ENCODE data around the gene ZNF136. TPM values are rescaled to one million over a fixed set of nuclear protein-coding genes. Genes with fewer than 3 reads are reported as not detected.
A peak's percentile ranks its signal among the peaks of the same experiment; 100 is the strongest.

Gene ZNF136
- total and polyA plus RNA-seq, 2 of the 8 experiments (the other 6 are each of a cell fraction or from before 2014, with no cell fraction given), result 1.6 to 6.9 TPM

DNA sequence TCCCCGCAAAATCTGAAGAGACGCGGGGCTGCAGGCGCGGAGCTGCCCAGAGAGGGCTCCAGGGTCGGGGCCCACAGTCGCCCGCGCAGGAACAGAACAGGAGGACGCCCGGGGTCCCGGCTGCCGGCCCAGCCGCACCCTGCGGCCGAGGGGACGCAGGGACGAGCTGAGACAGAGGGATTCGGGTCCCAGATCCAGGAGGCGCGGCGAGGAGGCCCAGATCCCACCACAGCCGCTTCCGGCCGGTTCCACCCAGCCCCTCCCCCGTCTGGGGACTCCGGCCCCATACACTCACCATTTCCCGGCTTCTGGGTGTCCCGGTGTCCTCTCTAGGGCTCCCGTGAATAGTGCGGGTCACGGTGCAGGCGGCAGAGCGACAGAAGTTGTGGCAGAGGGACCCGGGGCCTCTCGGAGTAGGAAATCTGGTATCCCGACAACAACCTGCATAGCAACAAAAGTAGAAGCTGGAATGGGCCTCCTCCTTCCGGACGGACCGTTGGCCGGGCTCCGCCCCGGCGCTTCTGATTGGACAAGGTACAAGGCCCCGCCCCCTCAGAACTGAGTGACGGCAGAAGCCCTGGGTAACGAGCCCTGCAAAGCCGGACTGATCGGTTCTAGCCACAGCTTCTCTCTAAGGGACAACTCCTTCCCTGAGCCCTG is 22.9 kb upstream of the ZNF136 start, which contains the start of gene ZNF20 (continued):
- TF ChIP-seq, protein P1, sequence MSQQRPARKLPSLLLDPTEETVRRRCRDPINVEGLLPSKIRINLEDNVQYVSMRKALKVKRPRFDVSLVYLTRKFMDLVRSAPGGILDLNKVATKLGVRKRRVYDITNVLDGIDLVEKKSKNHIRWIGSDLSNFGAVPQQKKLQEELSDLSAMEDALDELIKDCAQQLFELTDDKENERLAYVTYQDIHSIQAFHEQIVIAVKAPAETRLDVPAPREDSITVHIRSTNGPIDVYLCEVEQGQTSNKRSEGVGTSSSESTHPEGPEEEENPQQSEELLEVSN (IDR thresholded peaks at IDR 0.05), result peak; percentile 39
- no peak for TF ChIP-seq NRF1 (IDR thresholded peaks at IDR 0.05; ENCODE audit: low read depth, low read length)
- TF ChIP-seq JUN (IDR thresholded peaks at IDR 0.05; ENCODE audit: low read depth, low read length), result no peak
- no peak for TF ChIP-seq SIRT6 (IDR thresholded peaks at IDR 0.05; ENCODE audit: low read length)
- no peak for TF ChIP-seq TAF7 (optimal IDR thresholded peaks at IDR 0.05; ENCODE audit: borderline replicate concordance, low read depth, low read length)
- TF ChIP-seq SIX5 (IDR thresholded peaks at IDR 0.05; ENCODE audit: low read depth, low read length), result no peak
- no peak for TF ChIP-seq POU5F1 (IDR thresholded peaks at IDR 0.05; ENCODE audit: low read depth, low read length)
- TF ChIP-seq CTCF (IDR thresholded peaks at IDR 0.05; ENCODE audit: control extremely low read depth in 1 of 3, insufficient read depth in 1 of 3, low read depth in 1 of 3, low read length in 3 of 3), result no peak
- TF ChIP-seq JUND (IDR thresholded peaks at IDR 0.05; ENCODE audit: low read length), result no peak
- no peak for TF ChIP-seq ATF2 (IDR thresholded peaks at IDR 0.05; ENCODE audit: low read length)
- TF ChIP-seq, protein P2, sequence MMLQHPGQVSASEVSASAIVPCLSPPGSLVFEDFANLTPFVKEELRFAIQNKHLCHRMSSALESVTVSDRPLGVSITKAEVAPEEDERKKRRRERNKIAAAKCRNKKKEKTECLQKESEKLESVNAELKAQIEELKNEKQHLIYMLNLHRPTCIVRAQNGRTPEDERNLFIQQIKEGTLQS (IDR thresholded peaks at IDR 0.05; ENCODE audit: insufficient read depth, low read depth, low read length), result no peak
- no peak for TF ChIP-seq CBX5 (IDR thresholded peaks at IDR 0.05; ENCODE audit: low read depth, low read length)
- no peak for TF ChIP-seq SRF (IDR thresholded peaks at IDR 0.05; ENCODE audit: low read depth, low read length)
- TF ChIP-seq KDM4A (IDR thresholded peaks at IDR 0.05; ENCODE audit: low read depth, low read length, severe bottlenecking), result peak; percentile 74
- TF ChIP-seq ASH2L (IDR thresholded peaks at IDR 0.05; ENCODE audit: low read length), result peak; percentile 55
- peak; percentile 85; the same call in 1 of the 2 replicates for TF ChIP-seq TAF1 (IDR thresholded peaks at IDR 0.05; ENCODE audit: low read depth, low read length)
- TF ChIP-seq YY1 (IDR thresholded peaks at IDR 0.05; ENCODE audit: low read depth, low read length), result no peak; the same call in 1 of the 2 replicates
- TF ChIP-seq NANOG (IDR thresholded peaks at IDR 0.05; ENCODE audit: insufficient read depth, low read depth, low read length, poor library complexity, severe bottlenecking), result no peak
- TF ChIP-seq SP4 (IDR thresholded peaks at IDR 0.05; ENCODE audit: low read length), result 0 out of 2 replicates have a peak, but pooled peaks have one; percentile 53
